ENCODE data around the gene TEX50.
"Not testable (repeated sequence)": the region's sequence is repeated elsewhere in the genome, so short reads cannot be mapped to it uniquely, and the experiment has no call there.

TEX50 gene, protein sequence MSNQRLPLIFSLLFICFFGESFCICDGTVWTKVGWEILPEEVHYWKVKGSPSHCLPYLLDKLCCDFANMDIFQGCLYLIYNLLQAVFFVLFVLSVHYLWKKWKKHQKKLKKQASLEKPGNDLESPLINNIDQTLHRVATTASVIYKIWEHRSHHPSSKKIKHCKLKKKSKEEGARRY

DNA sequence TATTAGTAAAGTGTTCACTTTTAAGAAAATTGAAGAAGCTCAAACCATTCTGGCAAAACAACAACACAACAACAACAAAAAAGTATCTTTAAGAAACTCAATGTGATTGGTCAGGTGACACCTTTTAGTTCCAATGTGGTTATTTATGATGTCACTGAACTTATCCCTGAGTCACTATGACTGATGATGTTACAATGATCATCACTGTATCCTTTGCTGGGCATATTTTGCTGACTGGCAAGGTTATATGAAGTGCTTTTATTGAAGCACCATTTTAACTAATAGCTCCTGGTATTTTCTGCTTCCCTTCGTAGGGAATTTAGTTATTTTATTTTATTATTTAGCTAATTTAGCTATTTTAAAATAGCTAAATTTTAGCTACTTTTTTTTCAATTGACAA is at the start of gene TEX50:
Gene TEX50, plus strand, starts transcription at position 223 of the 400 bp plus-strand sequence. CDS start 184 bp downstream, outside the sequence.
- no peak for DNase-seq

DNA sequence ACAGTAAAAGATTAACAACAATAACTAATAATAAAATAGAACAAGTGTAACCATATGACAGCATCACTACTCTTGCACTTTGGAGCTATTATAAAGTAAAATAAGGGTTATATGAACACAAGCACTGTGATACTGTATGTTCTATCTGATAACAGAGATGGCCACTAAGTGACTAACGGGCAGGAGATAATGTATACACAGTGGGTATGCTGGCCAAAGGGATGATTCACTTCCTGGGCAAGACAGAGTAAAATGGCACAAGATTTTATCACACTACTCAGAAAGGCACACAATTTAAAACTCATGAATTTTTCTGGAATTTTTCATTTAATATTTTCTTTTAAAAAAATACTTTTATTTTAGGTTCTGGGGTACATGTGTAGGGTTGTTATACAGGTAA is 44.6 kb upstream of the TEX50 start:
- DNase-seq = no peak

DNA sequence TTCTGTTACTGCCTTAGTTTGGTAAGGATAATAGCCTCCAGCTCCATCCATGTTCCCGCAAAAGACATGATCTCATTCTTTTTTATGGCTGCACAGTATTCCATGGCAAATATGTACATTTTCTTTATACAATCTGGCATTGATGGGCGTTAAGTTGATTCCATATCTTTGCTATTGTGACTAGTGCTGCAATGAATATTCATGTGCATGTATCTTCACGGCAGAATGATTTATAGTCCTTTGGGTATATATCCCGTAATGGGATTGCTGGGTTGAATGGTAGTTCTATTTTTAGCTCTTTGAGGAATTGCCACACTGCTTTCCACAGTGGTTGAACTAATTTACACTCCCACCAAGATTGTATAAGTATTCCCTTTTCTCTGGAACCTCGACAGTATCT is 44.0 kb upstream of the TEX50 start:
- DNase-seq = not testable (repeated sequence)

DNA sequence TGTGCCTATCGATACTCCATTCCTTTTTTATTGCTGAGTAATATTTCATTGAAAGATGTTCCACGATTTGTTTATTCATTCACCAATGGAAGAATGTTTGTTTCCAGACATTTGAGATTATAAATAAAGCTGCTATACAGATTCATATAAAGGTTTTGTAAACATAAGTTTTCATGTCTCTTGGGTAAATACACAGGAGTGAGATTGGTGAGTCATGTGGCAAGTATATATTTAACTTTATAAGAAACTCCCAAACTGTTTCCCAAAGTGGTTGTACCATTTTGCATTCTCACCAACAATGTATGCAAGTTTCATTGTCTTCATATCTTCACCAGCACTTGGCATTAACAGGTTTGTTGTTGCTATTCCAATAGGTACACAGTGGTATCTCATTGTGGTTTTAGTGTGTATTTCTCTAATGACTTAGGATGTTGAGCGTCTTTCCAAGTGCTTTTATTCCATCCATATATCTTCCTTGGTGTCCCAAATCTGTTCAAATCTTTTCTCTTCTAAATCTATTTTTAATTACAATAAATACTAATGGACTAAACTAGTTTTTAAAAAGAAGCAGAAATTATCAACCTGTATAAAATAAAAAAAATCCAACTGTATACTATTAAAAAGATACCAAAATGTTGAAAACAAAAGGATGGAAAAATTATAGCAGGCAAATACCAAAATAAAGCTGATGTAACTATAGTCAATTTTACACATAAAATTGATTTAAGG is 38.9 kb upstream of the TEX50 start:
- DNase-seq = no peak

DNA sequence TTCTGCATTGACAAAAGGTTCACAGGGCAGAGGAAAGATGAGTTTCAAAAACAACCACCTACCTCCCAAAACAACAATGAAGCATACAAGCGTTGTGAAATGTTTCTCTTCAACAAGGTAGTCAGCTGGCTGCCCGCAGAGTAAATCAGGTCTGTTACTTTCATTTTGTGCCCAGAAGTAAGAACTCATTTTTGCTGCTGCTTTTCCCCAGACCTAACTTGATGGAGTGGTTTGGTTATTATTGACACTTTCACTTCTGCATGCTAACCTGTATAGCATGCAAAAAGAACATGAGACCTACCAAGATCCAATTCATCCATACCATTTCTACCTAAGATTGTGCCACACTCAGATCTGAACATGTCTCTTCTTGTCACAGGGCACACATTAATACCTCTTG is 33.5 kb upstream of the TEX50 start:
- no peak for DNase-seq

DNA sequence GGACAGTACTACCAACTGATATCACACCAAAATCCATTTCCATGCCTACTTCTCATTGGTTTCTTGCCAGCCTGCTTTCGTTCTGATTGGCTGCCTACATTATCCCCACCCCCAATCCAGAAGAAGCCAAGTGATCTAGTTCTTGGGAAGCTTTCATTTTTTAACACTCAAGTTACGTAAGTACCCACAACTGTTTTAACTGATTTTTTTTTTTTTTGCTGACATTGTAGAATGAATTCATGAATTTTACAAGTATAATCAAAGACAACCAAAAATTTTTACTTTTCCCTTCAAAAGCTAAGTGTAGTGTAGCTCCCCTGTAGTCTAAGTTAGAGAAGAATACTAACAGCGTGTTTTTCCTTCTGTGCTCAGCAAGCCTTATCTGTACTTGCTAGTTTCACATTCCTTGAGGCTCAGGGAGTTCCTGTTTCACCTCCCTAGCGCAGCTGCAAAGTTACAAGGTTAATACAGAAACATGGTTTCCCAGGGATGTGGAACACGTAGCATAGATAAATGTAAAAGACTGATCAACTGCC is 32.0 kb upstream of the TEX50 start, which contains the start of gene SLC9C2:
Gene SLC9C2, minus strand, starts transcription at position 17 of the 536 bp plus-strand sequence. CDS start 1,296 bp downstream, outside the sequence.
- no peak for DNase-seq

DNA sequence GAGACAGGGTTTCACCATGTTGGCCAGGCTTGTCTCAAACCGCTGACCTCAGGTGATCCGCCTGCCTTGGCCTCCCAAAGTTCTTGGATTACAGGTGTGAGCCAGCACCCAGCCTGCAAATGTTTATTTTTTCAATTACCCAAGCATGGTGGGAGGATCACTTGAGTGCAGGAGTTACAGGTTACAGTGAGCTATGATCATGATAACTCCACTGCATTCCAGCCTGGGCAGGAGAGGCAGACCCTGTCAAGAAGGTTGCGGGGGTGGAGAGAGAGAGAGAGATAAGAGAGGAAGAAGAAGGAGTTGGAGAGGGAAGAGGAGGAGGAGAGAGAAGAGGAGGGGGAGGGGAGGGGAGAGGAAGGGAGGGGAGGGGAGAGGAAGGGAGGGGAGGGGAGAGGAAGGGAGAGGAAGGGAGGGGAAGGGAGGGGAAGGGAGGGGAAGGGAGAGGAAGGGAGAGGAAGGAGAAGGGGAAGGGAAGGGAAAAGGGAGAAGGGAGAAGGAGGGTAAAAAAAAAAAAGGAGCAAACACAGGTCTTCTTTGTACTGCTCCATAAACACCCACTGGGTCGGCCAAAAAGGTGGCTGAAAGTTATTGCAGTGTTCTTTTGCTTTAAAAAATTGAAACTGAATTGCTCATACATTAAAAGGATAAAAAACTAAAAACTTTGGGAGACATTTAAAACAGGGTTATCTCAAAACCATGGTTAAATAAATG is 26.5 kb upstream of the TEX50 start:
- no peak for DNase-seq

DNA sequence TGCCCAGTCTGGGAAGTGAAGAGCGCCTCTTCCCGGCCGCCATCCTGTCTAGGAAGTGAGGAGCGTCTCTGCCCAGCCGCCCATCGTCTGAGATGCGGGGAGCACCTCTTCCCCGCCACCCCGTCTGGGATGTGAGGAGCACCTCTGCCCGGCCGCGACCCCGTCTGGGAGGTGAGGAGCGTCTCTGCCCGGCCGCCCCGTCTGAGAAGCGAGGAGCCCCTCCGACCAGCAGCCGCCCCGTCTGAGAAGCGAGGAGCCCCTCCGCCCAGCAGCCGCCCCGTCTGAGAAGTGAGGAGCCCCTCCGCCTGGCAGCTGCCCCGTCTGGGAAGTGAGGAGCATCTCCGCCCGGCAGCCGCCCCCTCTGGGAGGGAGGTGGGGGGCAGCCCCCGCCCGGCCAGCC is 22.1 kb upstream of the TEX50 start:
- DNase-seq = not testable (repeated sequence)

DNA sequence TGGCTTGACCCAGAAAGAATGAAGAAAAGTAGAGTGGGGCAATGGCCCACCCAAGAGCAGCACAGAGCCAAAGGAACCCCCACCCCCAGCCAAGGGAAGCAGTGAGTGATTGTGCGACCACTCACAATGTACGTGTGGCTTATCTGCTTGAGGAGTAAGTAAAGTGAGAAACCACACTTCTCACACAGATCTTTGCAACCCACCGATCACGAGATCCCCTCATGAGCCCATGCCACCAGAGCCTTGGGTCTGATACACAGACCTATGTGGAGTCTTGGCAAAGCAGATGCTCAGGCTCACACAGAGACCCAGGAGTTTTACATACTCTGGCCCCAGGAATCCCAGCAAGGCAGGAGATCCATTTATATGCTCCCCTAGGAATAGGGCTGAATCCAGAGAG is 18.3 kb upstream of the TEX50 start:
- DNase-seq = no peak

DNA sequence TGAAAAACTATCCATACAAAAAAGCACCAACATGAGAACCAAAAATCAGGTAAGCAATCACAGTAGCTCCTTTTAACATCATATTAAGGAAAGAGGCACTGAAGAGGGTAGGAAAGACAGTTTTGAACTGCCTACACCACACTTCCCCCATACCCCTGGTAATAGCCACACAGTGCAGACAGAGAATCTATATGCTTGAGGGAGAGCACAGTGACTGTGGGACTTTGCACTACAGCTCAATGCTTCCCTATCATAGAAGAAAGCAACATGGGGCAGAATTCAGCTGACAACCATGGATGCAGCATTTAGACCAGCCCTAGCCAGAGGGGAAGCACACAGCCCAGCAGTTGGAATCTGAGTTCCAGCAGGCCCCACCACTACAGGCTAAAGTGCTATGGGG is 7.9 kb upstream of the TEX50 start:
- DNase-seq = no peak

DNA sequence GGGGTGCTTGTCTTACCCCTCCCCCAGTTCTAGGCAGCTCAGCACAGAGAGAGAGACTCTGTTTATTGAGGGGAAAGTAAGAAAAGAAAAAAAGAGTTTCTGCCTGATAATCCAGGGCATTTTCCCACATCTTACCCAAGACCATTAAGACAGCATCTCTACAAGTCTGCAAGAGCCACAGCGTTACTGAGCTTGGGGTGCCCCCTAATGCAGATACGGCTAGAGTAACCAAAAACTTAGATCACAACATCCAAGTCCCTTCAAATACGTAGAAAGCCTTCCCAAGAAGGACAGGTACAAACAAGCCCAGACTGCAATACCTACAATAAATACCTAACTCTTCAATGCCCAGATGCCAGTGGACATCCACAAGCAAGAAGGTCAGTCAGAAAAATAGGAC is 6.2 kb upstream of the TEX50 start:
- DNase-seq = peak in 1 of 2 donors; percentile 9

DNA sequence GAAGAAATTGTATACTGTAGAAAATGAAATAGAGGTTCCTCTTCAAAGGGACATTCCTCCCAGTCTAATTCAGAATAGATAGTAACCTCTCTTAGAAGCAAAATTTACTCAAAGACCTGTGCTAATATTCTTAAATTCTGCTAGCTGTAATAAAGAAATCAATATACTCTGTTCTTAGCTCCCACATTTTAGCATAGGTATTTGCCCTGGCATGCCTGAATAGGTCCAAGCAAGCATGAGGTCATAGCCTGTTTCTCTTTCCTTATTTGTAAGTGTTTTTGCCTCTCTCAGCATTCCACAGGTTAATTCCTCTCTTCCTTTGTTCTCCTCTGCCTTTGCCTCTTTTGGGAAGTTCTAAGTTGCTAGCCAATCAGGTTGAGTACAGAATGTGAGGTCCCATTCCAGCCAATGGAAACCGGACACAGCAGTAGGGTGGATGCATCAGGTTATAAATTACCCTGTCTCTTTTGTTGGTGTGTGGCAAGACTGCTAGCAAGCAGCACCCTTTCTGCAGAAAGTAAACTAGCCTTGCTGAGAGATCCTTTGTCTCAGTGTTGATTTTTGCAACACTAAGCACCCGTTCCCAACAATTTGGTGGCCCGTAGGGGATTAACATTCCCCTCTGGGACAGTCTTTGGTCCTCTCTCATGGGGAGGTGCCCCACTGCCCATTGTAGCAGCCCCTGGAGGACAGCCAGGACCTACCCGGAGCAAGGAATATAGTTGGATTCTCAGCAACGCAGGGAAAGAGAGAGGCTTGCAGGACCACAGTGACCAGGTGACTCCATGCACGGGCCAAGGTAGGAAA is 2.3 kb downstream of the TEX50 start:
- DNase-seq = not testable (repeated sequence)

DNA sequence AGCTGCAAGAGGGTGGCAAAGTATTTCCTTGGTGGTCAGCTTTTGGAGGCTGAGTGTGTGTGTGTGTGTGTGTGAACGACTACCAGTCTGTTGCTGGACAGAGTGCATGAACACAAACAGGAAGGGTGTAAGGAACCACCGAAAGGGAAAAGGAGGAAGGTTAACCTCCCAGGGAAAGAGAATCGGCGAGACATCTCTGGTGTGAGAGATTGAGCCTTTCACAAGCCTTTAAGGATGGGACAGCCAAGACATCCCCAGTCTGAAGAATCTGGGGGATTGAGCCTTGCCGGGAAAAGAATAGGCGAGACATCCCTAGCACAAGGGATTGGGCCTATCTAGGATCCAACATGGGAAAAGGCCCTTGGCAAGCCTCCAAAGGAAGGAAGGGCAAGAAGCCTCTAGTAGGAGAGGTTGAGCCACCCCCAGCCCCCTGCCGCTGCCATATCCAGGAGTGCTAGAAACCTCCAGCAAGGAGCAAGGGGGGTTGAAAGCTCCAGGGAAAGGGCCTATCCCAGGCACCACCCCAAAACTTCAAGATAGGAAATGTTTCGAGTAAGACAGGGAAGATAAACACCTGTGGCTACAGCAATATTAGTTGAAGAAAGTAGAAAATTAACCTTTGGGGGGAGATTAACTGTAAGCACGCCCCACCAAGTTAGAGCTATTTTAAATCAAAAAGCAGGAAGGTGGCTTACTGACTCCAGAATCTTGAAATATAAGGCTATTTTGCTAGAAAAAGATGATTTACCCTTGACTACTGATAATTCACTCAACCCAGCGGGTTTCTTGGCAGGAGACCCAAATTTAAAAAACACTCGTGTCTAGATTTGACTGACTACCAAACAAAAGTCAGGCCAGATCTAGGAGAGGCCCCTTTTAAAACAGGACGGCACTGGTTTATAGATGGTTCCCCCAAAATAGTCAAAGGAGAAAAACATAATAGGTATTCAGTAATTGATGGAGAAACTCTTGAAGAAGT is 3.2 kb downstream of the TEX50 start:
- DNase-seq = no peak

DNA sequence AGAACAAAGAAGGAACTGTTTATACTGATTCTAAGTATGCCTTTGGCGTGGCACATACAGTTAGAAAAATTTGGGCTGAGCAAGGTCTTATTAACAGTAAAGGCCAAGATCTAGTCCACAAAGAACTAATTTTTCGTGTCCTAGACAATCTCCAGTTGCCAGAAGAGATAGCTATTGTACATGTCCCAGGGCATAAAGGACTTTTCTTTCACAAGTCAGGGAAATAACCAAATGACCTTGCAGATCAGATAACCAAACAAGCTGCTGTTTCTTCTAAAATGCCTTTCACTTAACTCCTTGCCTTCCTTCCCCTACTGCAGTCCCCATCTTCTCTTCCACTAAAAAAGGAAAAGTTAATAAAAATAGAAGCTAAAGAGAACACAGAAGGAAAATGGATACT is 4.0 kb downstream of the TEX50 start:
- DNase-seq = no peak

DNA sequence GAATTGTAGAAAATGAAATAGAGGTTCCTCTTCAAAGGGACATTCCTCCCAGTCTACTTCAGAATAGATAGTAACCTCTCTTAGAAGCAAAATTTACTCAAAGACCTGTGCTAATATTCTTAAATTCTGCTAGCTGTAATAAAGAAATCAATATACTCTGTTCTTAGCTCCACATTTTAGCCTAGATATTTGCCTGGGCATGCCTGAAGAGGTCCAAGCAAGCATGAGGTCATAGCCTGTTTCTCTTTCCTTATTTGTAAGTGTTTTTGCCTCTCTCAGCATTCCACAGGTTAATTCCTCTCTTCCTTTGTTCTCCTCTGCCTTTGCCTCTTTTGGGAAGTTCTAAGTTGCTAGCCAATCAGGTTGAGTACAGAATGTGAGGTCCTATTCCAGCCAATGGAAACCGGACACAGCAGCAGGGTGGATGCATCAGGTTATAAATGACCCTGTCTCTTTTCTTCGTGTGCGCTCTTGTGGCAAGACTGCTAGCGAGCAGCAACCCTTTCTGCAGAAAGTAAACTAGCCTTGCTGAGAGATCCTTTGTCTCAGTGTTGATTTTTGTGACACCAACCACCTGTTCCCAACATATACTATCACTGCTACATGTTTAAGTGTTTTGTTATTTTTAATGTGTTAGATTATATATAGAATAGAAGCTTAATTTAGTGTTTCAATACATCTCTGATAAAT is 7.5 kb downstream of the TEX50 start:
- DNase-seq = not testable (repeated sequence)

DNA sequence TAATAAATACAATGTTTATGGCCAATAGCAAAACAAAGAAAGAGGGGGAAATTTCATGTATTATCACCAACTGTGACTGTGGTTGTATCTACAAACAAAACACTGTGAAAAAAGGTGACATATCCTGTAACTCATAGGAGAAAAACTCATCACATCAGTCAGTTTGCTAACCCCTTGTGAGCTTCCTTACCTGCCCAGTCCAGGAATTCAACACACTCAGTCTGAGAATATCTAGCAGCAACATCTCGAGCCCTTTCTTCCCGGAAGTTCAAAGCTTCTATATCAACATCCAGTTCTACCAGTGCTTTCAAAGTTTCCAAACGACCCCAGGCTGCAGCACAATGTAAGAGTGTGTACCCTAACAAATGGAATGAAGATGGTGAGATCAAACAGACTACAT is 11.5 kb downstream of the TEX50 start:
- DNase-seq = no peak

DNA sequence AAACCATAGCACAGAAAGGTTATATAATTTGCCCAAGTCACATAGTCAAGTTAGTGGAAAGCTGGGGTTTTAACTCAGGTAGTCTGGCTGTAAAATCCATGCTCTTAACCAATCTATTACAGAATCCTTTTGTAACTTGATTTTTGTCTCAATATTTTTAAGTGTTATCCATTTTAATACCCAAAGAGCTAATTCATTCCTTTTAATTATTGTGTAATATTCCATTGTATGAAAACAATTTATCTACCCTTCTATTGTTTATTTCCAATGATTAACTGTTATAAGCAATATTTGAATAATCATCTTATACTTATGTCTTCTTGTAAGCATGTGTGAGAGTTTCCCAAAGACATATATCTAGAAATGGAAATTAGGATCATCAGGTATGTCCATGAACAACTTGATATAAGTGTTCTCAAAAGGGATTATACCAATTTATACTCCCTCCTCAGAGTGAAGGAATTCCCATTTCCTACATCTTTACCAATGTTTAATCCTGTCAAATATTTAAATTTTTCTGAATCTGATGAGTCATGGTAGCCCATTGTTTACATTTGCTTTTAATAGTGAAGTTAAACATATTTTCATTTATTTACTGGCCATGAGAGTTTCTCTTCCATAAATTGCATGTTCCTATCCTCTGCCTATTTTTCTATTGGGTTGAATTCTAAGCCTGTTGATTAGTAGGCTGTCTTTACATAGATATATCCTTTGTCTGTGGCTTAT is 13.9 kb downstream of the TEX50 start:
- DNase-seq = no peak

DNA sequence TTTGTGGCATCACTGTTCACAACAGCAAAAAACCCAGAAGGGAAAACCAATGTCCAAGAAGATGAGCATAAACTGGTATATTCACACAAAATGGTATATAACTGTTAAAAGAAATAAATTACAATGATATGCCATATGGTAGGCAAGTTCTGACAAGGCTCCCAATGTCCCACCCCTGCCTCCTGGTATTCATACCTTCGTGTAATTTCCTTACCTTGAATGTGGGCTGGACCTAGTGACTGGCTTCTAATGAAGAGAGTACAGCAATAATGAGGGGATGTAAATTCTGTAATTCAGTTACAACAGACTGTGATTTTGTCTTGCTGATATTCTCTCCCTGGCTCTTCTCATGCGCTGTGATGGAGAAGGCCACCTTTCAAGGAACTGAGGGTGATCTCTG is 25.2 kb downstream of the TEX50 start:
- DNase-seq = no peak

DNA sequence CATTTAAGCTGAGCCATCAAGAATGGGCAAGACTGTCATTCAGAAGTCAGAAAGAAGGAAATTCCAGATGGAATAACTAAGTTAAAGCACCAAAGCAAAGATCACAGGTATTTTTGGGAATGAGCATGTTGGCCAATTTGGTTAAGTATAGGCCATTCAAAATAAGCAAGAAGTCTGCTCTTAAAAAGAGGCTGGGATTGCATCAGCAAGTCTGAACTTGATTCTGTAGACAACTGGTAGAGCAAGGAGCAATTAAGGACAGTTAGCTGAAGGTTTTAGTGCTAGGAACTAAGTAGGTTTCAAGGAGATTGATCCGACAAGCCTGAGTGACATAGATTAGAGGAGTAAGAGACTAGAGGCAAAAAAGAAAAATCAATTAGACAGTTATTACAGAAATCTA is 26.1 kb downstream of the TEX50 start:
- no peak for DNase-seq

DNA sequence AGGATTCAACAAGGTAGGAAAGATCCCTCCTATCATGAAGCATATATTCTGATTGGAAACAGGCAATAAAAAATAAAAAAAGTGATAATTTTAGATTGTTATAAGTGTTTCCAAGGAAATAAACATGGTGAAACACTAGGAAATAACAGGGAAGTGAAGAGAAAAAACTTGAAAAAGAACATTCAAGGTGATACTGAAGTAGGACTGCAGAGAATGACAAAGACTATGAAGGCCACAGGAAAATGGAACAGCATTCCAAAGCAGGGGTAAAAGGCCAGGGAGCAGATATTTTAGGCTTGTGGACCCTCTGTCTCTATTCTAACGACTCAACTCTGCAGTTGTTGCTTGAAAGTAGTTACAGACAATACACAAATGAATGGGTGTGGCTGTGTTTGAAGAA is 26.6 kb downstream of the TEX50 start:
- DNase-seq = no peak

Data from CD4-positive, alpha-beta T cell treated with Interleukin-4 for 1 hour (primary cell).